GM12892 (cell line): ENCODE measurements around the gene AVL9.

Experiments used
- POLR2A ChIP-seq: IDR thresholded peaks from 2 replicates; pipeline ENCODE4 v1.6.1; 2011; ENCODE audit warnings: low read depth, low read length, control low read depth
- POLR2AphosphoS5 ChIP-seq: IDR thresholded peaks from 2 replicates; pipeline ENCODE4 v1.6.1; 2011; ENCODE audit warnings: low read depth, low read length, control low read depth
- TAF1 ChIP-seq: IDR thresholded peaks from 2 replicates; pipeline ENCODE4 v1.6.1; 2011; ENCODE audit warnings: low read depth, mild to moderate bottlenecking, control low read depth, low read length, borderline replicate concordance

DNA sequence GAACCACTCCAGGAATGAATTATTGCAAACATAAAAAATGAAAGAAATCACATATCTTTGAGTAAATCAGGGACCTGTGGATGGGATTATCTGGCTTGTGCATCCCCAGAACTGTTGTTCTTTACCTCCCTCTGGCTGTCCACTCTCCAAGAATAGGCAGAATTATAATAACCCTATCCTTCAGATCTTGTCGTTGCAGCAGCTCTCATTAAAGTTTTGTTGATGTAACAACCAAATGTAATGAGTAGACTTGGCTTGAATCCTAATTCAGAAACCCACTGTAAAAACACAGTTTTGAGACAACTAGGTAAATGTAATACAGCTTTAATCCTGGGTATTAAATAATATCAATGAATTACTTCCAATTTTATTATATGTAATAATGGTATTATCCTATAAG lies 21.3 kb upstream of the AVL9 start:
- no peak for TF ChIP-seq POLR2AphosphoS5
- no peak for TF ChIP-seq POLR2A
- TF ChIP-seq TAF1, result no peak
